HEK293 (cell line): ENCODE measurements around the gene CAPN1.

Experiments
- TF ChIP-seq, protein P1 (sequence below): fragments of 450-650 bp; formaldehyde crosslinking; IDR thresholded peaks from 2 replicates; pipeline ENCODE4 v1.5.1; 2016; ENCODE audit warnings: missing biosample characterization, missing genetic modification characterization
- TF ChIP-seq, protein P2 (sequence below): fragments of 450-650 bp; formaldehyde crosslinking; IDR thresholded peaks from 2 replicates; pipeline ENCODE4 v1.5.0; 2017; ENCODE audit warnings: missing biosample characterization, missing genetic modification characterization, borderline replicate concordance

DNA sequence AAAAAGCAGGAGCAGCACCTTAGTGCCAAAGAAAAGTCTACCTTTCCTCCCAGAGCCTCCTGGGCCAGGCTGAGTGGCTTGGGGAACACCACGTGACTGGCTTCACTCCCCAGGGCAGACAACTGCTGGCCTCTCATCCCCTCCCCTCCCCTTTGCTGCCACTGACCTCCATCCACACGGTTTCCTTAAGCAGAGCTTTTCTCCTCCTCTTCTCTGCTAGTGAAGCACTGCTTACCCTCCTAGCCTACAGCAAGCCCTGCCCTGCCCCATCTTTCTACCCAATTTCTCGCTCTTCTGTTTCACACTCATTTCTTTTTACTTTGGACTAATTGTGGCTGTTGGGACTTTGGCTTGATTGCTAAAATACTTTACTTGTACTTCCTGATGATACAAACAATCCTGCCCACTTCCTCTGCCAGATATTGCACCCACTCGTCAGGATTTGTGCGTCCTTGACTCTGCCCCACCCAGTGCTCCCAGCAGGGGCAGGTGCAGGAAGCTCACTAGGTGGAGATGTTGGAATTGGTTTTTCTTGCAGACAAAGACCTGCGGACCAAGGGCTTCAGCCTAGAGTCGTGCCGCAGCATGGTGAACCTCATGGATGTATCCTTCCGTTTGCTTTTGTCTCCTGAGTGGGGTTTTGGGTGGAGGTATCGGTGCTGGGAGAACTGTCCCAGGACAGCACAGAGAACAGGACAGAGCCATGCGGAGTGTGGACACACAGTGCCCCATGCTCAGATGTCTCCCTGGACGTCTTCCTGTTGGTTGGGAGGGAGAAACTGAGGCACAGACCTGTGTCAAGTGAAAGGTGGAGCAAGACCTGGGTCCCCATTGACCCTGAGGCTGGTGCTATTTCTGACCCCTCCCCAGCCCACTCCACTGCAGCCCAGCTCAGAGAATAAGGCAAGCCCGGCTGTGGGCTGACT is 27.3 kb downstream of the CAPN1 start:
- TF ChIP-seq, protein P1, sequence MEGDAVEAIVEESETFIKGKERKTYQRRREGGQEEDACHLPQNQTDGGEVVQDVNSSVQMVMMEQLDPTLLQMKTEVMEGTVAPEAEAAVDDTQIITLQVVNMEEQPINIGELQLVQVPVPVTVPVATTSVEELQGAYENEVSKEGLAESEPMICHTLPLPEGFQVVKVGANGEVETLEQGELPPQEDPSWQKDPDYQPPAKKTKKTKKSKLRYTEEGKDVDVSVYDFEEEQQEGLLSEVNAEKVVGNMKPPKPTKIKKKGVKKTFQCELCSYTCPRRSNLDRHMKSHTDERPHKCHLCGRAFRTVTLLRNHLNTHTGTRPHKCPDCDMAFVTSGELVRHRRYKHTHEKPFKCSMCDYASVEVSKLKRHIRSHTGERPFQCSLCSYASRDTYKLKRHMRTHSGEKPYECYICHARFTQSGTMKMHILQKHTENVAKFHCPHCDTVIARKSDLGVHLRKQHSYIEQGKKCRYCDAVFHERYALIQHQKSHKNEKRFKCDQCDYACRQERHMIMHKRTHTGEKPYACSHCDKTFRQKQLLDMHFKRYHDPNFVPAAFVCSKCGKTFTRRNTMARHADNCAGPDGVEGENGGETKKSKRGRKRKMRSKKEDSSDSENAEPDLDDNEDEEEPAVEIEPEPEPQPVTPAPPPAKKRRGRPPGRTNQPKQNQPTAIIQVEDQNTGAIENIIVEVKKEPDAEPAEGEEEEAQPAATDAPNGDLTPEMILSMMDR (tag by site-specific recombination), result no peak
- TF ChIP-seq, protein P2, sequence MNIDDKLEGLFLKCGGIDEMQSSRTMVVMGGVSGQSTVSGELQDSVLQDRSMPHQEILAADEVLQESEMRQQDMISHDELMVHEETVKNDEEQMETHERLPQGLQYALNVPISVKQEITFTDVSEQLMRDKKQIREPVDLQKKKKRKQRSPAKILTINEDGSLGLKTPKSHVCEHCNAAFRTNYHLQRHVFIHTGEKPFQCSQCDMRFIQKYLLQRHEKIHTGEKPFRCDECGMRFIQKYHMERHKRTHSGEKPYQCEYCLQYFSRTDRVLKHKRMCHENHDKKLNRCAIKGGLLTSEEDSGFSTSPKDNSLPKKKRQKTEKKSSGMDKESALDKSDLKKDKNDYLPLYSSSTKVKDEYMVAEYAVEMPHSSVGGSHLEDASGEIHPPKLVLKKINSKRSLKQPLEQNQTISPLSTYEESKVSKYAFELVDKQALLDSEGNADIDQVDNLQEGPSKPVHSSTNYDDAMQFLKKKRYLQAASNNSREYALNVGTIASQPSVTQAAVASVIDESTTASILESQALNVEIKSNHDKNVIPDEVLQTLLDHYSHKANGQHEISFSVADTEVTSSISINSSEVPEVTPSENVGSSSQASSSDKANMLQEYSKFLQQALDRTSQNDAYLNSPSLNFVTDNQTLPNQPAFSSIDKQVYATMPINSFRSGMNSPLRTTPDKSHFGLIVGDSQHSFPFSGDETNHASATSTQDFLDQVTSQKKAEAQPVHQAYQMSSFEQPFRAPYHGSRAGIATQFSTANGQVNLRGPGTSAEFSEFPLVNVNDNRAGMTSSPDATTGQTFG (tag by site-specific recombination), result no peak
